Dermis lymphatic vessel endothelial cell (primary cell): ENCODE data around the gene ENDOU. TPM values are rescaled to one million over a fixed set of nuclear protein-coding genes. Genes with fewer than 3 reads are reported as not detected.

ENCODE experiments used
- total RNA-seq: library from RNA; depleted of rRNA; stranded (reverse); fragments of >200 nt; gene quantifications from 2 replicates; pipeline ENCODE4 v1.2.1, GENCODE V29; 2014

The ENDOU gene
- under 0.01 and 0.11 TPM in 2 replicates for total RNA-seq

GRCh38 chr12:47725091-47725772 lies at the start of gene ENDOU:
ENDOU (minus strand) TSS chr12:47725490; CDS start chr12:47725413, 77 bp downstream.

GRCh38 chr12:47773062-47773857 lies 48.0 kb upstream of the ENDOU start, which contains the start of gene SLC48A1:
SLC48A1 (plus strand) TSS chr12:47773238; CDS start chr12:47773305, 67 bp downstream.

GRCh38 chr12:47758834-47759690 lies 33.8 kb upstream of the ENDOU start, which contains the start of gene RAPGEF3:
RAPGEF3 (minus strand) TSS chr12:47758880; CDS start chr12:47758556, 324 bp downstream.

GRCh38 chr12:47705566-47706425 lies 19.5 kb downstream of the ENDOU start, which contains the start of gene RPAP3:
RPAP3 (minus strand) TSS chr12:47706030; CDS start chr12:47702840, 3,190 bp downstream.

Other genes with a start within 250 kb of the ENDOU start
- 7.5 and 12.1 TPM in 2 replicates for gene RPAP3, start 19.5 kb downstream of the ENDOU start, total RNA-seq
- 8.3 and 11.0 TPM in 2 replicates for gene RAPGEF3, start 33.4 kb upstream of the ENDOU start, total RNA-seq
- 8.0 and 10.1 TPM in 2 replicates for gene SLC48A1, start 47.7 kb upstream of the ENDOU start, total RNA-seq
- 28.4 and 30.4 TPM in 2 replicates for gene HDAC7, start 94.4 kb upstream of the ENDOU start, total RNA-seq
- under 0.01 and 0.11 TPM in 2 replicates for gene VDR, start 179.5 kb upstream of the ENDOU start, total RNA-seq
- 33.8 and 36.4 TPM in 2 replicates for gene TMEM106C, start 238.1 kb upstream of the ENDOU start, total RNA-seq